K562 (cell line): ENCODE results near the gene APC. TPM values are rescaled to one million over a fixed set of nuclear protein-coding genes. Genes with fewer than 3 reads are reported as not detected.
A peak's percentile ranks its signal among the peaks of the same experiment; 100 is the strongest.

ENCODE experiments used
- ADNP ChIP-seq: fragments of 200-800 bp; sonication (Bioruptor generic); IDR thresholded peaks from 2 replicates; pipeline ENCODE4 v1.6.1; 2016; ENCODE audit warnings: missing genetic modification characterization, missing compliant biosample characterization
- ATF6 ChIP-seq: sonication (generic); formaldehyde crosslinking; IDR thresholded peaks from 2 replicates; pipeline ENCODE4 v1.4.0; 2020; ENCODE audit warnings: mild to moderate bottlenecking, missing genetic modification reagents
- FIP1L1 ChIP-seq: fragments of 200-400 bp; formaldehyde crosslinking; IDR thresholded peaks from 2 replicates; pipeline ENCODE4 v1.6.1; 2018; ENCODE audit warnings: mild to moderate bottlenecking, low read depth, low read length; ENCODE audit not compliant: poor library complexity, severe bottlenecking
- GATA2 ChIP-seq: sonication (generic); formaldehyde crosslinking; IDR thresholded peaks from 2 replicates; pipeline ENCODE4 v1.4.0; 2020; ENCODE audit warnings: mild to moderate bottlenecking, missing genetic modification reagents
- HES1 ChIP-seq: fragments of 450-650 bp; IDR thresholded peaks from 2 replicates; pipeline ENCODE4 v1.6.1; 2016; ENCODE audit warnings: low read depth, mild to moderate bottlenecking, moderate library complexity
- HIVEP1 ChIP-seq: fragments of 250-450 bp; sonication (Bioruptor Pico); IDR thresholded peaks from 2 replicates; pipeline ENCODE4 v1.4.0; 2020; ENCODE audit warnings: mild to moderate bottlenecking
- ID3 ChIP-seq, 2 experiments: fragments of 250-450 bp in 1 of 2; fragments of 450-650 bp in 1 of 2; sonication (Bioruptor Pico) in 1 of 2; IDR thresholded peaks; 2 replicates each; pipeline versions ENCODE4 v1.6.1 to v1.8.0; 2016 to 2021; ENCODE audit warnings: mild to moderate bottlenecking in 2 of 2, moderate library complexity in 2 of 2, missing compliant biosample characterization in 1 of 2, missing genetic modification characterization in 1 of 2
- LARP7 ChIP-seq: fragments of 450-650 bp; IDR thresholded peaks from 2 replicates; pipeline ENCODE4 v1.6.1; 2016
- MTA1 ChIP-seq: fragments of 450-650 bp; IDR thresholded peaks from 2 replicates; pipeline ENCODE4 v1.6.1; 2017; ENCODE audit warnings: borderline replicate concordance
- MTA2 ChIP-seq: fragments of 450-650 bp; IDR thresholded peaks from 2 replicates; pipeline ENCODE4 v1.6.1; 2016; ENCODE audit warnings: low read depth
- PREB ChIP-seq: sonication (generic); formaldehyde crosslinking; IDR thresholded peaks from 2 replicates; pipeline ENCODE4 v1.8.1; 2023; ENCODE audit warnings: mild to moderate bottlenecking, missing genetic modification reagents
- SNAPC5 ChIP-seq: fragments of 250-450 bp; sonication (Bioruptor Pico); IDR thresholded peaks from 2 replicates; pipeline ENCODE4 v1.8.0; 2021; ENCODE audit warnings: moderate library complexity, mild to moderate bottlenecking, inconsistent platforms
- SNIP1 ChIP-seq: fragments of 450-650 bp; IDR thresholded peaks from 2 replicates; pipeline ENCODE4 v1.7.1; 2017; ENCODE audit warnings: low read depth, mild to moderate bottlenecking
- SRSF9 ChIP-seq: fragments of 200-400 bp; formaldehyde crosslinking; IDR thresholded peaks from 2 replicates; pipeline ENCODE4 v1.6.1; 2017; ENCODE audit warnings: low read depth, low read length, borderline replicate concordance
- SUPT5H ChIP-seq: fragments of 450-650 bp; IDR thresholded peaks from 2 replicates; pipeline ENCODE4 v1.6.1; 2016
- TBL1XR1 ChIP-seq, 2 experiments: IDR thresholded peaks; 2 replicates each; pipeline ENCODE4 v1.6.1; 2012; ENCODE audit warnings: improper control_type of control experiment in 2 of 2, low read length in 2 of 2, mild to moderate bottlenecking in 1 of 2
- TFAP4 ChIP-seq: sonication (generic); formaldehyde crosslinking; IDR thresholded peaks from 2 replicates; pipeline ENCODE4 v1.8.0; 2022; ENCODE audit warnings: missing genetic modification reagents, mild to moderate bottlenecking, moderate library complexity, borderline replicate concordance
- ZBTB17 ChIP-seq: fragments of 450-650 bp; formaldehyde crosslinking; IDR thresholded peaks from 2 replicates; pipeline ENCODE4 v1.4.0; 2020; ENCODE audit warnings: mild to moderate bottlenecking
- ZC3H11A ChIP-seq: IDR thresholded peaks from 2 replicates; pipeline ENCODE4 v1.6.1; 2012; ENCODE audit warnings: low read depth, low read length, improper control_type of control experiment
- ZKSCAN3 ChIP-seq: fragments of 250-450 bp; sonication (Bioruptor Pico); IDR thresholded peaks from 2 replicates; pipeline ENCODE4 v1.4.0; 2020
- ZNF24 ChIP-seq: fragments of 450-650 bp; IDR thresholded peaks from 2 replicates; pipeline ENCODE4 v1.6.1; 2016
- polyA plus RNA-seq, 8 experiments: library from polyadenylated mRNA; depleted of rRNA in 4 of 8; stranded (reverse) in 5 of 8; unstranded in 3 of 8; fragments of >200 nt; fragmentation: Nextera tagmentation in 2 of 8; fragmentation: Illumina TruSeq in 1 of 8; extraction: Ambion mirVana in 2 of 8; extraction: Trizol in 1 of 8; gene quantifications; 2 replicates each; pipeline versions ENCODE4 v1.2.1 to v1.2.3, GENCODE V29; 2011 to 2014; ENCODE audit warnings: inconsistent platforms in 1 of 8, missing spikeins in 1 of 8
- total RNA-seq, 7 experiments: library from RNA; depleted of rRNA in 6 of 7; stranded (reverse); fragments of >200 nt in 6 of 7; fragmentation: Illumina TruSeq in 2 of 7; extraction: Trizol in 2 of 7; gene quantifications; 2 replicates each; pipeline versions ENCODE4 v1.2.1 to v1.2.3, GENCODE V29; 2011 to 2021; ENCODE audit warnings: low replicate concordance in 1 of 7

The APC gene
- total and polyA plus RNA-seq, 9 of the 15 experiments (the other 6 are each of a cell fraction or from before 2014, with no cell fraction given): 5.7 to 29.5 (median 15.4) TPM

- TF ChIP-seq SNAPC5 (CRISPR knock-in tag) (no peak), TFAP4 (CRISPR knock-in tag) (peak; percentile 89), ATF6 (CRISPR knock-in tag) (peak; percentile 99), FIP1L1 (no peak), HIVEP1 (CRISPR knock-in tag) (no peak), SNIP1 (no peak), GATA2 (CRISPR knock-in tag) (peak; percentile 58), ID3 (CRISPR knock-in tag; IDR thresholded peaks at IDR 0.05) (no peak), ID3 (tag; IDR thresholded peaks at IDR 0.05) (peak; percentile 84; the same call in 1 of the 2 replicates), ADNP (no peak), ZBTB17 (CRISPR knock-in tag) (0 out of 2 replicates have a peak, but pooled peaks have one; percentile 54), PREB (CRISPR knock-in tag) (no peak), MTA1 (no peak), ZNF24 (no peak), SRSF9 (no peak), MTA2 (no peak), LARP7 (no peak), SUPT5H (peak; percentile 82), ZC3H11A (no peak), TBL1XR1 (IDR thresholded peaks at IDR 0.05; ENCODE audit: low read length in 2 of 2) (peak in 1 of 2 experiments; percentile 45; a peak in 1 of 4 replicates), ZKSCAN3 (CRISPR knock-in tag) (no peak), HES1 (no peak)
Measured at GRCh38 chr5:112860929-112861637, 123.4 kb downstream of the APC start, which contains the start of gene SRP19 (continued).
